Endothelial cell of umbilical vein (primary cell): ENCODE data around the gene XRCC2. TPM values are rescaled to one million over a fixed set of nuclear protein-coding genes. Genes with fewer than 3 reads are reported as not detected.
A peak's percentile ranks its signal among the peaks of the same experiment; 100 is the strongest.

Experiments
- BruUV-seq: library from RNA; stranded (reverse); fragments of 400-500 nt; replicated peaks from 2 replicates; lab custom pipeline; 2021; lab: Mats Ljungman, UMichigan
- CTCF ChIA-PET: fragments of 300-600, 350-600 bp; sonication (Branson Sonifier 250); formaldehyde crosslinking; loops from one replicate; lab custom pipeline; 2021; ENCODE audit warnings: antibody characterized with exemption, inconsistent platforms; lab: Charles Lee
- POLR2A ChIA-PET: fragments of 300-600, 350-600 bp; sonication (Branson Sonifier 250); formaldehyde crosslinking; loops from one replicate; lab custom pipeline; 2021; ENCODE audit warnings: antibody characterized with exemption, inconsistent platforms; lab: Charles Lee
- DNase-seq: peaks from one replicate; pipeline ENCODE4 v3.0.0-alpha.2; 2011; ENCODE audit warnings: low read depth, low spot score
- FAIRE-seq: peaks from 2 replicates; lab custom pipeline; 2011; peaks lifted over from hg19 to GRCh38; lab: Jason Lieb, UNC
- H2AFZ ChIP-seq: 2 replicates; pipeline ENCODE4 v1.6.0; 2012; ENCODE audit warnings: low read depth, low read length, control low read depth, inconsistent platforms
- H3K27ac ChIP-seq: 2 replicates; pipeline ENCODE4 v1.5.1; 2011; ENCODE audit warnings: low read depth, mild to moderate bottlenecking, control low read depth, low read length, moderate library complexity; ENCODE audit not compliant: insufficient read depth
- H3K27me3 ChIP-seq, 2 experiments: 2 replicates each; pipeline versions ENCODE4 v1.6.0 to v1.6.1; 2011; ENCODE audit warnings: low read length in 2 of 2, mixed read lengths in 1 of 2; ENCODE audit not compliant: control insufficient read depth in 2 of 2, insufficient read depth in 2 of 2
- H3K36me3 ChIP-seq, 2 experiments: 2 replicates in 1 of 2; 3 replicates in 1 of 2; pipeline ENCODE4 v1.5.1; 2011; ENCODE audit warnings: low read length in 2 of 2, mild to moderate bottlenecking in 1 of 2, moderate library complexity in 1 of 2; ENCODE audit not compliant: control insufficient read depth in 2 of 2, insufficient read depth in 2 of 2; ENCODE audit errors: extremely low read depth in 1 of 2
- H3K4me1 ChIP-seq: 3 replicates; pipeline ENCODE4 v1.5.1; 2011; ENCODE audit warnings: mild to moderate bottlenecking, low read length; ENCODE audit not compliant: control insufficient read depth, insufficient read depth; ENCODE audit errors: extremely low read depth
- H3K4me2 ChIP-seq: 2 replicates; pipeline ENCODE4 v1.6.1; 2011; ENCODE audit warnings: low read length, control low read depth, mixed read lengths; ENCODE audit not compliant: insufficient read depth
- H3K4me3 ChIP-seq, 3 experiments: fragments of 200-600 bp in 1 of 3; sonication (generic), shearing (Covaris generic) in 1 of 3; replicated peaks in 1 of 3; 2 replicates each; pipeline ENCODE4 v1.5.1; 2011 to 2016; ENCODE audit warnings: control low read depth in 3 of 3, low read length in 3 of 3, mild to moderate bottlenecking in 2 of 3, inconsistent platforms in 1 of 3, low read depth in 1 of 3, moderate library complexity in 1 of 3; ENCODE audit not compliant: insufficient read depth in 1 of 3
- H3K79me2 ChIP-seq: 2 replicates; pipeline ENCODE4 v1.6.0; 2012; ENCODE audit warnings: low read length, inconsistent platforms; ENCODE audit not compliant: control insufficient read depth, insufficient read depth
- H3K9ac ChIP-seq: replicated peaks from 2 replicates; pipeline ENCODE3; 2011; ENCODE audit warnings: low read length, control low read depth; ENCODE audit not compliant: insufficient read depth; ENCODE audit errors: extremely low read depth
- H3K9me1 ChIP-seq: replicated peaks from 3 replicates; pipeline ENCODE4 v1.6.0; 2011; ENCODE audit warnings: mild to moderate bottlenecking, low read length; ENCODE audit not compliant: control insufficient read depth, insufficient read depth; ENCODE audit errors: extremely low read depth
- H3K9me3 ChIP-seq: replicated peaks from 2 replicates; pipeline ENCODE4 v1.5.1; 2012; ENCODE audit warnings: low read length, inconsistent platforms; ENCODE audit not compliant: control insufficient read depth, insufficient read depth
- H4K20me1 ChIP-seq: replicated peaks from 2 replicates; pipeline ENCODE3; 2011; ENCODE audit warnings: mild to moderate bottlenecking, low read length; ENCODE audit not compliant: control insufficient read depth, insufficient read depth; ENCODE audit errors: extremely low read depth
- FOS ChIP-seq: IDR thresholded peaks from 2 replicates; pipeline ENCODE4 v1.6.1; 2011; ENCODE audit warnings: mild to moderate bottlenecking, low read length, moderate library complexity, borderline replicate concordance; ENCODE audit not compliant: insufficient read depth
- JUN ChIP-seq: IDR thresholded peaks from 2 replicates; pipeline ENCODE4 v1.6.1; 2011; ENCODE audit warnings: borderline replicate concordance, low read depth; ENCODE audit not compliant: insufficient read length, insufficient read depth
- MYC ChIP-seq: IDR thresholded peaks from one replicate; pipeline ENCODE4 v1.6.1; 2011; ENCODE audit warnings: mild to moderate bottlenecking, low read depth, low read length
- POLR2A ChIP-seq: IDR thresholded peaks from 2 replicates; pipeline ENCODE4 v1.6.1; 2012; ENCODE audit warnings: low read depth, mild to moderate bottlenecking, control low read depth, low read length
- POLR2AphosphoS5 ChIP-seq: IDR thresholded peaks from 2 replicates; pipeline ENCODE4 v1.6.1; 2012; ENCODE audit warnings: low read depth, mild to moderate bottlenecking, control low read depth, low read length, moderate library complexity; ENCODE audit not compliant: insufficient read depth
- dilution Hi-C: fragments of 300-500 bp; cut with MboI; formaldehyde crosslinking; loops from one replicate; pipeline ENCODE4 v1.15.0; 2019; ENCODE audit warnings: low sequenced_read_pairs; ENCODE audit not compliant: extremely low pct_ligation_motif_present
- intact Hi-C: fragments of 100-400 bp; cut with micrococcal nuclease; formaldehyde crosslinking; loops from one replicate; pipeline ENCODE4 v1.10.0; 2022
- polyA plus RNA-seq, 4 experiments: library from polyadenylated mRNA; depleted of rRNA in 3 of 4; stranded (reverse) in 3 of 4; unstranded in 1 of 4; fragments of >200 nt; gene quantifications; 2 replicates each; pipeline versions ENCODE4 v1.2.1 to v1.2.3, GENCODE V29; 2011 to 2012; ENCODE audit warnings: missing spikeins in 1 of 4
- total RNA-seq: library from RNA; stranded (reverse); gene quantifications from 2 replicates; pipeline ENCODE4 v1.2.3, GENCODE V29; 2021
- TF ChIP-seq, protein P1 (sequence below), 2 donors: IDR thresholded peaks; 1 replicate in 1 of 2; 2 replicates in 1 of 2; pipeline ENCODE4 v1.5.1; 2011; ENCODE audit warnings: low read length in 2 of 2, mild to moderate bottlenecking in 2 of 2, moderate library complexity in 2 of 2, control low read depth in 1 of 2, inconsistent platforms in 1 of 2, low read depth in 1 of 2; ENCODE audit not compliant: insufficient read depth in 1 of 2; ENCODE audit errors: extremely low read depth in 1 of 2
- TF ChIP-seq, protein P2 (sequence below): IDR thresholded peaks from 2 replicates; pipeline ENCODE4 v1.6.1; 2011; ENCODE audit not compliant: insufficient read depth, insufficient read length

The XRCC2 gene
- total and polyA plus RNA-seq, 2 donors (not counting 3 experiments of a cell fraction or from before 2014, with no cell fraction given): 2.4 to 8.8 TPM

DNA sequence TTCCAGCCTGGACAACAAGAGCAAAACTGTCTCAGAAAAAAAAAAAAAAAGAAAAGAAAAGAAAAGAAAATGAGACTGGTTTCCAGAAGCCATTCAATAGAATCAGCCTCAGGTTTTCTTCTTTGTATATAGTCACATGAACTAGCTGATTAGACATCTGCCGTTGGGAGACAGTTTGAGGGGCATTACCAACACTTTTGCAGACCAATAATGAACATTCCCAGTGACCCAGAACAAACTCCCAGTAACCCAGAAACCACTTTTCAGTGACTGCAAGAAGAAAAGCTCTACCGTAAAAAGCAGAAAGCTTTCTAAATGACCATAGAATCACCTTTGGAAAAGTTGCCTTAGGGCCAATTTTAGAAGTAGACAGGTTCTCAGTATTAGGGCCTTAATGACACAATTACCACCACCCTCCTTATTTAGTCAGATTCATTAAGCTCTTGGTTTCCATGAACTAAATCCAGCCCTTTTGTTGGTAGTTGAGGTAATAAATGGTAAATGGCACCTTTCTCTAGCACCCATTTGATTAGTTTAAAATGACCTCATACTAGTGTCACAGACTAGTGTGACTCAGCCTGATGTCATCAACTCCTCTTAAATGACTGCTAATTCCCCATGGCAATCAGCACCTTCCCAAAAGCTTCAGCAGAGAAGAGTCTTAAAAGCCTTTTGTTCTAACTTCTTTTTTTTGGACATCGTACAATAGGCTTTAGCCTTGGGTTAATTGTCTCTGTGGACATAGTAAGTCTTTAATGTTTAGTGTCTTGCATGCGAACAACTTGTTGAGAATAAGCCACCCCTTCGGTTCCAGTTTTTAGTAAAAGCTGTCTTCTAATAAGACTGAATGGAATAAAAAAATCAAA is 33.6 kb upstream of the XRCC2 start:
- intact Hi-C loops: no loop called here
- dilution Hi-C loops: no loop called here
- CTCF ChIA-PET: interaction anchor here (0.7 to 2.5 kb wide), 2 partner anchors 368 to 376 kb away, joined by 3 to 14 read pairs; no protein-coding TSS in a partner anchor

DNA sequence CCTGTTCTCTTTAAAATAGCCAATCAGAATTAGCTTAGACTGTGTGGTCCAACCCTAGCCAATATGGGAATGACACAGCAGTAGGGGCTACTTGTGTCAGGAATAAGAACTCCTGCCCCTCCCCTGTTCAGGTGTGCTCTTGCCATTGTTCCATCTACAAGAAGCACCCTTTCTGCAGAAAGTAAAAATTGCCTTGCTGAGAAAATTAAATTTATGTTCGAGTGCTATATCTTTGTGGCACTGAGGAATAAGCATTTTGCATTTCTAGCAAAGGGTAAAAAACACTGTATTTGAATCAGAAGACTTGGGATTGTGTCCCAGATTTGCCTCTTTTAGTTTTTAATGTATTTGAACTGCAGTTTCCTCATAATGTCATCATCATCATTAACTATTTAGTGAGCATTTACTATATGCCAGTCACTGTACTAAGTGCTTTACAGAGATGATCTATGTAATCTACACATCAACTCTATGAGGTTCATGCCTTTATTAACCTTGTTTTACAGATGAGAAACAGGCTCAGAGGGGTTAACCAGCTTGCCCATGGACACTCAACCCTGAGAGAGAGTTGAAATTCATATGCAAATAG is 28.9 kb upstream of the XRCC2 start:
- H3K36me3 ChIP-seq: no peaks in the 10 kb centered on the region
- intact Hi-C loops (no loop called here), dilution Hi-C loops (no loop called here)
- no TSS peak for BruUV-seq
- H3K4me1 ChIP-seq: no peaks in the 10 kb centered on the region
- H2AFZ ChIP-seq: no peak overlapping the region
- no peaks in the 10 kb centered on the region for H4K20me1 ChIP-seq
- no peaks in the 10 kb centered on the region for H3K9me3 ChIP-seq
- TF ChIP-seq FOS (no peak), POLR2AphosphoS5 (no peak), POLR2A (no peak), JUN (no peak), MYC (no peak)
- TF ChIP-seq, protein P1, sequence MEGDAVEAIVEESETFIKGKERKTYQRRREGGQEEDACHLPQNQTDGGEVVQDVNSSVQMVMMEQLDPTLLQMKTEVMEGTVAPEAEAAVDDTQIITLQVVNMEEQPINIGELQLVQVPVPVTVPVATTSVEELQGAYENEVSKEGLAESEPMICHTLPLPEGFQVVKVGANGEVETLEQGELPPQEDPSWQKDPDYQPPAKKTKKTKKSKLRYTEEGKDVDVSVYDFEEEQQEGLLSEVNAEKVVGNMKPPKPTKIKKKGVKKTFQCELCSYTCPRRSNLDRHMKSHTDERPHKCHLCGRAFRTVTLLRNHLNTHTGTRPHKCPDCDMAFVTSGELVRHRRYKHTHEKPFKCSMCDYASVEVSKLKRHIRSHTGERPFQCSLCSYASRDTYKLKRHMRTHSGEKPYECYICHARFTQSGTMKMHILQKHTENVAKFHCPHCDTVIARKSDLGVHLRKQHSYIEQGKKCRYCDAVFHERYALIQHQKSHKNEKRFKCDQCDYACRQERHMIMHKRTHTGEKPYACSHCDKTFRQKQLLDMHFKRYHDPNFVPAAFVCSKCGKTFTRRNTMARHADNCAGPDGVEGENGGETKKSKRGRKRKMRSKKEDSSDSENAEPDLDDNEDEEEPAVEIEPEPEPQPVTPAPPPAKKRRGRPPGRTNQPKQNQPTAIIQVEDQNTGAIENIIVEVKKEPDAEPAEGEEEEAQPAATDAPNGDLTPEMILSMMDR (IDR thresholded peaks at IDR 0.05; ENCODE audit: extremely low read depth in 1 of 2, insufficient read depth in 1 of 2, low read depth in 1 of 2, low read length in 2 of 2): no peak
- TF ChIP-seq, protein P2, sequence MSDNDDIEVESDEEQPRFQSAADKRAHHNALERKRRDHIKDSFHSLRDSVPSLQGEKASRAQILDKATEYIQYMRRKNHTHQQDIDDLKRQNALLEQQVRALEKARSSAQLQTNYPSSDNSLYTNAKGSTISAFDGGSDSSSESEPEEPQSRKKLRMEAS: no peak
- FAIRE-seq (no peak), DNase-seq (no peak)
- H3K4me2 ChIP-seq: no peak overlapping the region
- H3K27me3 ChIP-seq: no peaks in the 10 kb centered on the region
- CTCF ChIA-PET: interaction anchor here (2.6 kb wide), 1 partner anchor 502 kb away, joined by 14 read pairs; no protein-coding TSS in a partner anchor
- no peak overlapping the region for H3K27ac ChIP-seq
- H3K9ac ChIP-seq: no peak overlapping the region
- H3K79me2 ChIP-seq: no peaks in the 10 kb centered on the region
- POLR2A ChIA-PET: no interaction called here
- H3K9me1 ChIP-seq: no peaks in the 10 kb centered on the region
- H3K4me3 ChIP-seq: no peak overlapping the region

More for the DNA sequence above, 33.6 kb upstream of the XRCC2 start:
- no peaks in the 10 kb centered on the region for H3K9me1 ChIP-seq
- POLR2A ChIA-PET: interaction anchor here (0.6 kb wide), 1 partner anchor 153 kb away, joined by 7 read pairs; no protein-coding TSS in a partner anchor
- no peaks in the 10 kb centered on the region for H3K9me3 ChIP-seq
- TF ChIP-seq, protein P2: no peak
- TF ChIP-seq MYC (no peak), JUN (peak; percentile 36), FOS (no peak)
- H3K4me1 ChIP-seq: no peaks in the 10 kb centered on the region
- H3K27ac ChIP-seq: no peak overlapping the region
- H3K79me2 ChIP-seq: no peaks in the 10 kb centered on the region
- no TSS peak for BruUV-seq
- DNase-seq (no peak), FAIRE-seq (no peak)
- H3K4me3 ChIP-seq: no peak overlapping the region
- H2AFZ ChIP-seq: no peak overlapping the region
- H3K36me3 ChIP-seq: no peaks in the 10 kb centered on the region
- H4K20me1 ChIP-seq: no peaks in the 10 kb centered on the region
- H3K9ac ChIP-seq: no peak overlapping the region
- no peak overlapping the region for H3K4me2 ChIP-seq
- H3K27me3 ChIP-seq: no peaks in the 10 kb centered on the region
